Liver (tissue), 9 donors: Measurements from ENCODE around the gene BIK. TPM values are rescaled to one million over a fixed set of nuclear protein-coding genes. Genes with fewer than 3 reads are reported as not detected.

Experiments used
- DNase-seq: peaks from one replicate; pipeline ENCODE4 v3.0.0-alpha.2; 2017; ENCODE audit warnings: low spot score
- H3K27ac ChIP-seq, 2 donors: one replicate each; pipeline ENCODE4 v1.7.0; 2013; ENCODE audit warnings: inconsistent platforms in 2 of 2, low read length in 2 of 2, control low read depth in 1 of 2, low read depth in 1 of 2, mild to moderate bottlenecking in 1 of 2
- H3K27me3 ChIP-seq, 4 donors: one replicate each; pipeline versions ENCODE4 v1.6.1 to v1.7.0; 2013; ENCODE audit warnings: low read length in 3 of 4, inconsistent platforms in 1 of 4, mild to moderate bottlenecking in 1 of 4, moderate library complexity in 1 of 4; ENCODE audit not compliant: control insufficient read depth in 4 of 4, insufficient read depth in 4 of 4
- H3K36me3 ChIP-seq, 4 donors: one replicate each; pipeline versions ENCODE4 v1.6.1 to v1.7.0; 2013; ENCODE audit warnings: low read length in 3 of 4, mild to moderate bottlenecking in 3 of 4, low read depth in 1 of 4, moderate library complexity in 1 of 4; ENCODE audit not compliant: control insufficient read depth in 4 of 4, insufficient read depth in 3 of 4
- H3K4me1 ChIP-seq, 4 donors: one replicate each; pipeline versions ENCODE4 v1.6.1 to v1.7.0; 2013; ENCODE audit warnings: low read length in 3 of 4, mild to moderate bottlenecking in 3 of 4, moderate library complexity in 1 of 4; ENCODE audit not compliant: control insufficient read depth in 4 of 4, insufficient read depth in 4 of 4
- H3K4me3 ChIP-seq, 3 donors: one replicate each; pipeline versions ENCODE4 v1.6.1 to v1.7.0; 2013; ENCODE audit warnings: low read length in 3 of 3, control low read depth in 1 of 3, low read depth in 1 of 3, mild to moderate bottlenecking in 1 of 3
- H3K9ac ChIP-seq, 2 donors: one replicate each; pipeline ENCODE4 v1.7.0; 2013; ENCODE audit warnings: low read length in 2 of 2, mild to moderate bottlenecking in 2 of 2, moderate library complexity in 2 of 2, control low read depth in 1 of 2, low read depth in 1 of 2
- H3K9me3 ChIP-seq, 4 donors: one replicate each; pipeline versions ENCODE4 v1.6.1 to v1.7.0; 2013; ENCODE audit warnings: low read length in 3 of 4; ENCODE audit not compliant: control insufficient read depth in 4 of 4
- EGR1 ChIP-seq, 2 donors: IDR thresholded peaks; 2 replicates each; pipeline ENCODE4 v1.6.1; 2016 to 2018; ENCODE audit warnings: antibody characterized with exemption in 2 of 2, low read depth in 2 of 2
- FOXA1 ChIP-seq: IDR thresholded peaks from 2 replicates; pipeline ENCODE4 v1.6.1; 2016; ENCODE audit warnings: antibody characterized with exemption
- FOXA2 ChIP-seq: IDR thresholded peaks from 2 replicates; pipeline ENCODE4 v1.6.1; 2016; ENCODE audit warnings: antibody characterized with exemption
- GABPA ChIP-seq, 2 donors: IDR thresholded peaks in 1 of 2; conservative IDR thresholded peaks in 1 of 2; 2 replicates each; pipeline ENCODE4 v1.6.1; 2016; ENCODE audit warnings: antibody characterized with exemption in 2 of 2, mild to moderate bottlenecking in 1 of 2, moderate library complexity in 1 of 2
- HNF4A ChIP-seq, 2 donors: conservative IDR thresholded peaks; 2 replicates each; pipeline ENCODE4 v1.6.1; 2016; ENCODE audit warnings: antibody characterized with exemption in 2 of 2, mild to moderate bottlenecking in 2 of 2
- JUND ChIP-seq, 2 donors: IDR thresholded peaks; 2 replicates each; pipeline ENCODE4 v1.6.1; 2016; ENCODE audit warnings: antibody characterized with exemption in 2 of 2
- RAD21 ChIP-seq, 2 donors: IDR thresholded peaks; 2 replicates each; pipeline ENCODE4 v1.6.1; 2016; ENCODE audit warnings: antibody characterized with exemption in 2 of 2, mild to moderate bottlenecking in 2 of 2
- YY1 ChIP-seq: IDR thresholded peaks from 2 replicates; pipeline ENCODE4 v1.6.1; 2016; ENCODE audit warnings: antibody characterized with exemption, mild to moderate bottlenecking
- WGBS: extraction: QIAGEN DNeasy Blood & Tissue Kit; methylation state at CpG from one replicate; pipeline ENCODE4 v1.1.7; 2013; 5-methylcytosine and 5-hydroxymethylcytosine counted together
- polyA plus RNA-seq, 2 donors: library from polyadenylated mRNA; stranded (reverse) in 1 of 2; unstranded in 1 of 2; fragments of 200-250 nt in 1 of 2; fragments of >200 nt in 1 of 2; fragmentation: Nextera tagmentation in 1 of 2; extraction: Ambion mirVana in 1 of 2; gene quantifications; one replicate each; pipeline versions ENCODE4 v1.2.1 to v1.2.3, GENCODE V29; 2013 to 2015
- total RNA-seq, 2 donors: library from RNA; depleted of rRNA; stranded (reverse); fragments of >200 nt; gene quantifications; one replicate each; pipeline ENCODE4 v1.2.3, GENCODE V29; 2014
- TF ChIP-seq, protein P1 (sequence below): IDR thresholded peaks from 2 replicates; pipeline ENCODE4 v1.6.1; 2016; ENCODE audit warnings: antibody characterized with exemption
- TF ChIP-seq, protein P2 (sequence below): fragments of 150-350 bp; IDR thresholded peaks from 2 replicates; pipeline ENCODE4 v1.5.1; 2017; ENCODE audit warnings: improper control_type of control experiment, low read depth, low read length; ENCODE audit not compliant: missing input control
- donor health status: healthy.
- donor health status: healthy.
- donor health status: healthy.
- donor health status: healthy.
- donor health status: healthy.

BIK gene
- total and polyA plus RNA-seq, 4 donors = 0.23 to 0.89 (median 0.33) TPM; not detected in 1

DNA sequence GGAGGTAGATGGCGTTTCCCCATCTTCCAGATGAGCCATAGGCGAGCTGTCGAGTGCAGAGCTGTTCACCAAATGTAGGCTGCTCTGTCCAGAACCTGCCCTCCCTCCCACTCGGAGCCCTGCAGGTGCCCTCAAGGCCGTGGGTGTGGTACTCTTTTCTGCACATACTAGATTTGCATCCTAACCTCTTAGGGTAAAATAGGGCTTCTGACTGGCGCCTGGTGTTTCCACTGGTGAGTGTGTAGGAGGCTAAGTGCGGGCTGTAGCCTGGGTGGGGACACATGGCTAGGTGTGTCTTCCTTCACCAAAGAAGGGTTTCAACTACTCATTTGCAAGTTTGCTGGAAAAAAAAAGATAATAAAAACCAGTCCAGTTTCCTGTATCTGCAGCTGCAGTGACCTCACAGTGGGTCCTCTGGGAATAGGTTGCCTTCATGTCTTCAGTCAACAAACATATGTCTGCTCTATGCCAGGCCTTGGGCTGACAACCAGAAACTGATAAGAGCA is 8.5 kb downstream of the BIK start:
- no peak overlapping the region for H3K9ac ChIP-seq
- no peaks in the 10 kb centered on the region for H3K36me3 ChIP-seq
- peaks cover 0 to 8% (median 4%) of the 10 kb centered on the region in 4 donors for H3K4me1 ChIP-seq
- no peak overlapping the region for H3K27ac ChIP-seq
- TF ChIP-seq HNF4A (conservative IDR thresholded peaks at IDR 0.05) (no peak), FOXA1 (no peak), FOXA2 (no peak), RAD21 (IDR thresholded peaks at IDR 0.05) (no peak), GABPA (IDR thresholded peaks at IDR 0.05 in 1 of 2, conservative IDR thresholded peaks at IDR 0.05 in 1 of 2) (no peak), JUND (IDR thresholded peaks at IDR 0.05) (no peak)
- TF ChIP-seq, protein P1, sequence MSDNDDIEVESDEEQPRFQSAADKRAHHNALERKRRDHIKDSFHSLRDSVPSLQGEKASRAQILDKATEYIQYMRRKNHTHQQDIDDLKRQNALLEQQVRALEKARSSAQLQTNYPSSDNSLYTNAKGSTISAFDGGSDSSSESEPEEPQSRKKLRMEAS = no peak
- DNase-seq = no peak
- H3K4me3 ChIP-seq = no peak overlapping the region
- H3K9me3 ChIP-seq = no peaks in the 10 kb centered on the region
- WGBS = 75% methylated on average over 7 of the region's 7 CpGs
- no peaks in the 10 kb centered on the region for H3K27me3 ChIP-seq

DNA sequence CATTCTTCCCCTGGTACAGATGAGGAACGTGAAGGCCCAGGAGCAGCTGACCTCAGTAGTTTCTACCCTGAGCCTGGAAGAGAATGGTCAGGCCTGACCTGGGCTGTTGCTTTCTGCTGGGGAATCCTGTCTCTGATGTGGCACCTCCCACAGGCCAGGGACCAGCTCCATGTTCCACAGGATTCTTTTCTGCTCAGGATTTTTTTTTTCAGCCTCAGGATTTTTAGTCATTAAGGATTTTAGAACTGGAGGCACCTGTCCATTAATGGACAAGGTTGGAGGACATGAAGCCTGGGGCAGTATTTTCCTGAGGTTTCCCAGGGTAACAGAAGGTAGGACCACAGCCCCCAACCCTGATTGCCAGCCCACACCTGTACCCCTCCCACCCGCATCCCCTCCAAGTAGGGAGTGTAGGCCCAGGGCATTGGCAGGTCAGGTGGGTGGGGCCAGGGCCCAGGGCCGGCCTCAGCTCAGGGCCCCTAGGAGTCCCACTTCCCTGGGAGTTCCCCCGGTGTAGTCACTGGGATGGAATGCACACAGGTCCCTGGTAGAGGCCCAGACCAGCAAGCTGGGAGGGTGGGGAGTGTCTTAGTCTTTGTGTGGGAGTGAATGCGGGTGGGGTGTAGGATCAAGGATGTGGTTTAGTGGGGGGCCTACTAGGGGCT is 16.1 kb downstream of the BIK start:
- no peak for DNase-seq
- 76% methylated on average over 5 of the region's 5 CpGs for WGBS
- H3K4me3 ChIP-seq = no peak overlapping the region
- H3K27me3 ChIP-seq = no peaks in the 10 kb centered on the region
- no peak overlapping the region for H3K9ac ChIP-seq
- H3K27ac ChIP-seq = no peak overlapping the region
- H3K36me3 ChIP-seq = peaks cover 0 to 3% (median 0%) of the 10 kb centered on the region in 4 donors
- peaks cover 0 to 8% (median 4%) of the 10 kb centered on the region in 4 donors for H3K4me1 ChIP-seq
- H3K9me3 ChIP-seq = no peaks in the 10 kb centered on the region
- no peak for TF ChIP-seq YY1

DNA sequence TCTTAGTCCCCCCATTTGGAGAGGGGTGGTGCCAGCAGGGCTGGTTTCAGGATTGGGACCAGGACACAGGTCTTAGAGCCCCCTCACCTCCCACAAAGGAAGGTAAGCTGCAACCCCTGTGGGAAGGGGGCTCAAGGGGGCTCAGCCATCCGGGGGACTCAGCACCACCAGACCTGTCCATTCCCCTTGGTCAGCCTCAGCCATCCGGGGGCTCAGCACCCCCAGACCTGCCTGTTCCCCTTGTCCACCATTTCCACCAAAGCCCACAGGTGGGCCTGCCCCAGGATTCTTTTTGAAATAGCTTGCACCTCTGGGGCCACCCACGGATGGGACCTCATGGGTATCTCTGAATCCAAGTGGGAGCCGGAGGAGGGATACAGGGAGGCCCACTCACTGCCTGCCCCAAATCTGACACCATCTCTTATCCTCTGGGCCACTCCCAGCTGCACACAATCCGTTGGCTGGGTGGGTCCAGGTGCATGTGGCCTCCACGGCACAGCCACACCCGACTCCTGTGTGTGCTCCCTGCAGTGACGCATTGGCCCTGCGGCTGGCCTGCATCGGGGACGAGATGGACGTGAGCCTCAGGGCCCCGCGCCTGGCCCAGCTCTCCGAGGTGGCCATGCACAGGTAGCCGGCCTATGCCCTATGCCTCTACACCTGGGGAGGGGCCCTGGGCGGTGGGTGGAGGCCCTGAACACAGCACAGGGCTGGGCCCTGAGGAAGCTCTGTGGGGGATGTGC is 16.8 kb downstream of the BIK start:
- TF ChIP-seq, protein P2, sequence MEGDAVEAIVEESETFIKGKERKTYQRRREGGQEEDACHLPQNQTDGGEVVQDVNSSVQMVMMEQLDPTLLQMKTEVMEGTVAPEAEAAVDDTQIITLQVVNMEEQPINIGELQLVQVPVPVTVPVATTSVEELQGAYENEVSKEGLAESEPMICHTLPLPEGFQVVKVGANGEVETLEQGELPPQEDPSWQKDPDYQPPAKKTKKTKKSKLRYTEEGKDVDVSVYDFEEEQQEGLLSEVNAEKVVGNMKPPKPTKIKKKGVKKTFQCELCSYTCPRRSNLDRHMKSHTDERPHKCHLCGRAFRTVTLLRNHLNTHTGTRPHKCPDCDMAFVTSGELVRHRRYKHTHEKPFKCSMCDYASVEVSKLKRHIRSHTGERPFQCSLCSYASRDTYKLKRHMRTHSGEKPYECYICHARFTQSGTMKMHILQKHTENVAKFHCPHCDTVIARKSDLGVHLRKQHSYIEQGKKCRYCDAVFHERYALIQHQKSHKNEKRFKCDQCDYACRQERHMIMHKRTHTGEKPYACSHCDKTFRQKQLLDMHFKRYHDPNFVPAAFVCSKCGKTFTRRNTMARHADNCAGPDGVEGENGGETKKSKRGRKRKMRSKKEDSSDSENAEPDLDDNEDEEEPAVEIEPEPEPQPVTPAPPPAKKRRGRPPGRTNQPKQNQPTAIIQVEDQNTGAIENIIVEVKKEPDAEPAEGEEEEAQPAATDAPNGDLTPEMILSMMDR = no peak
- TF ChIP-seq EGR1 (IDR thresholded peaks at IDR 0.05; ENCODE audit: low read depth in 2 of 2) = no peak
- peaks cover 0 to 8% (median 4%) of the 10 kb centered on the region in 4 donors for H3K4me1 ChIP-seq
- H3K9me3 ChIP-seq = no peaks in the 10 kb centered on the region
- 83% methylated on average over 17 of the region's 17 CpGs for WGBS
- H3K4me3 ChIP-seq = no peak overlapping the region
- H3K27ac ChIP-seq = no peak overlapping the region
- no peak overlapping the region for H3K9ac ChIP-seq
- DNase-seq = no peak
- no peaks in the 10 kb centered on the region for H3K27me3 ChIP-seq
- peaks cover 0 to 3% (median 0%) of the 10 kb centered on the region in 4 donors for H3K36me3 ChIP-seq
